Measurements from ENCODE around the gene DNHD1. TPM values are rescaled to one million over a fixed set of nuclear protein-coding genes. Genes with fewer than 3 reads are reported as not detected.

Gene DNHD1
- total RNA-seq, 1 donor from 2014 or later: 4.7 TPM

DNA sequence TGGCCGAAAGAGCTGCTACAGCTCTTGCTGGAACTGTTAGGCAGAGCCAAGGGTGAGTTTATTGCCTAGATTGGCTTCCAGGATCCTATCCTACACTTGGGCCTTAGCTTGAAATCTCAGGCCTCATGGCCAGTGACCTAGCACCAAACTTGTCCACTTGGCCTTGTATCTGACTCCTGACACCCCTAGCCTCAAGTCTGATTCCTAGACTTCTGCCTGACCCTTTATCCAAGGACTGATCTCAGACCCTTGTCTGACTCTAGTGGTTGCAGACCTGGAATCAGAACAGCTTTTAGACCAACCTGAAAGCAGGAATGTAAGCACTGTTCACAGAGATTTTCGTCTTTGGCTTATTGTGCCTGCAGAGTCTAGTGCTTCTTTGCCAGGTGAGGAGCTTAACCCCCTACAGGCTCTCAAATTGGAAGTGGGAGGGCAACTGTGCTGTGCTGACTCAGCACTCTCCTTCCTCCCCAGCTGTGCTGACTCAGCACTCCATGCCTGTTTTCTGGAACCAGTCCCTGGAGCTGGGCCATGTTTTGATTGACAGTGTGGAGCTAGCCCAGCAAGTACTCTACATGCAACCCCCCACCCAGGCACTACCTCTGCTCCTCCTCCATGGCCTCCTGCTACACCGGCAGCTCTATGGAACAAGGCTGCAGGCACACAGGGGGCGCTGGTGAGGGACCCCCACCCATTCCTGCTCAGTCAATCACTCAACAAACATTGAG lies 71.3 kb downstream of the DNHD1 start:
- no peak overlapping the region for H3K4me3 ChIP-seq (ENCODE audit: low read length in 3 of 3)
- peaks cover 12 to 42% (median 39%) of the 10 kb centered on the region in 3 donors for H3K4me1 ChIP-seq (ENCODE audit: control insufficient read depth in 3 of 3, insufficient read depth in 3 of 3, low read length in 3 of 3)
- H3K36me3 ChIP-seq (ENCODE audit: control insufficient read depth in 3 of 3, insufficient read depth in 3 of 3, low read length in 3 of 3): peaks cover 2 to 12% (median 5%) of the 10 kb centered on the region in 3 donors
- H3K27me3 ChIP-seq (ENCODE audit: control insufficient read depth in 3 of 3, insufficient read depth in 3 of 3, low read length in 3 of 3): no peaks in the 10 kb centered on the region
- no peak overlapping the region for H3K9ac ChIP-seq (ENCODE audit: low read depth in 1 of 3, low read length in 3 of 3)
- peak overlapping the region; percentile 76 for H3K27ac ChIP-seq (ENCODE audit: low read depth, low read length)
- no peaks in the 10 kb centered on the region for H3K9me3 ChIP-seq (ENCODE audit: control insufficient read depth in 3 of 3, low read length in 3 of 3)

DNA sequence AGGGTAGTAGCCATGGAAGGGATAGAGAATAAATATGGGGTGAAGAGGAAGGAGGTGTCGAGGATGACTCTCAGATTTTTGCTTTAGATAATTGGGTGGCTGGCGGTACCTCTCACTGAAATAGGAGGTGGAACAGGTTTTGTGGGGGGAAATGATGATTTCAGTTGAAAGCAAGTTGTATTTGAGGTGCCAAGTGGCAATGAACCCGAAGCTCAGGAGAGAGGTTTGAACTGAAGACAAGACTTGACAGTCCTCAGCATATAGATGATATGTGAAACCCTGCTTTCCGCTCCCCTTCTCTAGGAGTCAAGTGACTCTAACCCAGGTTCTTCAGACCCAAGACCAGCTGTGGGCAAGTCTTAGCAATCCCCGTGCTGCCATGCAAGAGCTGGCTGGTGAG lies 72.6 kb downstream of the DNHD1 start:
- Histone ChIP-seq H3K9me3 (ENCODE audit: control insufficient read depth in 3 of 3, low read length in 3 of 3) (no peaks in the 10 kb centered on the region), H3K36me3 (ENCODE audit: control insufficient read depth in 3 of 3, insufficient read depth in 3 of 3, low read length in 3 of 3) (peaks cover 1 to 2% (median 2%) of the 10 kb centered on the region in 3 donors), H3K9ac (ENCODE audit: low read depth in 1 of 3, low read length in 3 of 3) (no peak overlapping the region), H3K4me3 (ENCODE audit: low read length in 3 of 3) (no peak overlapping the region), H3K27me3 (ENCODE audit: control insufficient read depth in 3 of 3, insufficient read depth in 3 of 3, low read length in 3 of 3) (no peaks in the 10 kb centered on the region), H3K27ac (ENCODE audit: low read depth, low read length) (no peak overlapping the region), H3K4me1 (ENCODE audit: control insufficient read depth in 3 of 3, insufficient read depth in 3 of 3, low read length in 3 of 3) (peaks cover 12 to 42% (median 39%) of the 10 kb centered on the region in 3 donors)

DNA sequence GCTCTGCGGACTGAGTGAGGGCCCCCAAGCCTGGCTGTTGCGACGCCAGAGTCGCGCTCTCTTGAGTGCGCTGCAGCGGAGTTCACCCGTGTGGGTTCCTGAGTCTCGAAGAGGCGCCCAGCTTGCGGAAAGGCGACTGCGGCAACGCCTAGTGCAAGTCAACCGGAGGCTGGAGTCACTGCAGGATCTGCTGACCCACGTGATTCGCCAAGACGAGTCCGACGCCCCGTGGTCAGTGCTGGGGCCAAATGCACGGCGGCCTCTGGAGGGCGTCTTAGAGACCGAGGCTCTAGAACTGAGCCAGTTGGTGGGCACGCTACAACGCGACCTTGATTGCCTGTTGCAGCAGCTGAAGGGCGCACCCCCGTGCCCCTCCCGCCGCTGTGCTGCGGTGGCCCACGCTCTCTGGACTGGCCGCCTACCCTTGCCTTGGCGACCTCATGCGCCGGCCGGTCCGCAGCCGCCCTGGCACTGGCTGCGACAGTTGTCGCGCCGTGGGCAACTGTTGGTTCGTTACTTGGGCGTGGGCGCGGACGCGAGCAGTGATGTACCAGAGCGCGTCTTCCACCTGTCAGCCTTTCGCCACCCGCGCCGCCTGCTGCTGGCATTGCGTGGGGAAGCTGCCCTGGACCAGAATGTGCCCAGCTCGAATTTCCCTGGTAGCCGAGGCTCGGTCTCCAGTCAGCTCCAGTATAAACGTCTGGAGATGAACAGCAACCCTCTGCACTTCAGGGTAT lies 73.8 kb downstream of the DNHD1 start:
- Histone ChIP-seq H3K27me3 (ENCODE audit: control insufficient read depth in 3 of 3, insufficient read depth in 3 of 3, low read length in 3 of 3) (no peaks in the 10 kb centered on the region), H3K9ac (ENCODE audit: low read depth in 1 of 3, low read length in 3 of 3) (peak overlapping the region in 1 of 3 donors; percentile 45), H3K9me3 (ENCODE audit: control insufficient read depth in 3 of 3, low read length in 3 of 3) (no peaks in the 10 kb centered on the region), H3K4me3 (ENCODE audit: low read length in 3 of 3) (peak overlapping the region in 2 of 3 donors; percentile 23 to 54), H3K36me3 (ENCODE audit: control insufficient read depth in 3 of 3, insufficient read depth in 3 of 3, low read length in 3 of 3) (peaks cover 0 to 2% (median 0%) of the 10 kb centered on the region in 3 donors), H3K4me1 (ENCODE audit: control insufficient read depth in 3 of 3, insufficient read depth in 3 of 3, low read length in 3 of 3) (peaks cover 12 to 42% (median 39%) of the 10 kb centered on the region in 3 donors), H3K27ac (ENCODE audit: low read depth, low read length) (no peak overlapping the region)

DNA sequence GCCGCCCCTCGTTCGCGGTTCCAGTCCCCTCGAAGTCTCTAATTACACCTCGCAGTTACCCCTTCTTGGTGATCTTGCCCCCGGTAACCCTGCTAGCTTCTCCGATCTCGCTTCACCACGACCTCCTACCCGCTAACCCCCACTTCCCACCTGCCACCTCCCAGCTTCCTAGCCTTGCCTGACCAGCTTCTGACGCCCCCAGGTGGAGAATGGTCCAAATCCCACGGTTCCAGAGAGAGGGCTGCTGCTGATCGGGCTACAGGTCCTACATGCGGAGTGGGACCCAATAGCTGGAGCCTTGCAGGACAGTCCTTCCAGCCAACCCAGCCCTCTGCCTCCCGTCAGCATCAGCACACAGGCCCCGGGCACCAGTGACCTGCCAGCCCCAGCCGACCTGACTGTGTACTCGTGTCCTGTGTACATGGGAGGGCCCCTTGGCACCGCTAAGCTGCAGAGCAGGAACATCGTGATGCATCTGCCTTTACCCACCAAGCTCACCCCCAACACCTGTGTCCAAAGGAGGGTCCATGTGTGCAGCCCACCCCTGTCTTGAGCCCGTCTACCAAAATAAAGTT lies 74.4 kb downstream of the DNHD1 start:
- no peak overlapping the region for H3K27ac ChIP-seq (ENCODE audit: low read depth, low read length)
- H3K27me3 ChIP-seq (ENCODE audit: control insufficient read depth in 3 of 3, insufficient read depth in 3 of 3, low read length in 3 of 3): no peaks in the 10 kb centered on the region
- no peak overlapping the region for H3K9ac ChIP-seq (ENCODE audit: low read depth in 1 of 3, low read length in 3 of 3)
- H3K36me3 ChIP-seq (ENCODE audit: control insufficient read depth in 3 of 3, insufficient read depth in 3 of 3, low read length in 3 of 3): peaks cover 0 to 2% (median 0%) of the 10 kb centered on the region in 3 donors
- no peaks in the 10 kb centered on the region for H3K9me3 ChIP-seq (ENCODE audit: control insufficient read depth in 3 of 3, low read length in 3 of 3)
- peaks cover 12 to 37% (median 36%) of the 10 kb centered on the region in 3 donors for H3K4me1 ChIP-seq (ENCODE audit: control insufficient read depth in 3 of 3, insufficient read depth in 3 of 3, low read length in 3 of 3)
- peak overlapping the region in 1 of 3 donors; percentile 54 for H3K4me3 ChIP-seq (ENCODE audit: low read length in 3 of 3)

DNA sequence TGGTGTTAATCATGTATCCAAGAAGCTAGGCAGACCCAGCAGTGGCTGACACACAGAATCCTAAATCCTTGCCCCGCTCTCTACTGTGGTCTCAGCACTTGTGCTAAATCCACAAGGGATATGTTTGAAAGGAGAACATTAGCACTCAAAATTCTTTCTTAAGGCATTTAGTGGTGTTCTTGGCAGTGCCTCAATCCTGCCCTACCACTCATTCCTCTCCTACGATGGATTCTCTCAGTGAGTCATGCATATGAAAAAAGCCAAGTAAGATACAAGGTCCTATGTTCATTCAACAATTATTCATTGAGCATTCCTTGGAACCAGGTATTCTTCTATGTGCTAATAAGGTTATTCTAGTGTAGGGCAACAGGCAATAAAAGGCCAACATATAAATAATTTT lies 75.1 kb downstream of the DNHD1 start:
- Histone ChIP-seq H3K4me3 (ENCODE audit: low read length in 3 of 3) (no peak overlapping the region), H3K9ac (ENCODE audit: low read depth in 1 of 3, low read length in 3 of 3) (no peak overlapping the region), H3K27ac (ENCODE audit: low read depth, low read length) (no peak overlapping the region)

DNA sequence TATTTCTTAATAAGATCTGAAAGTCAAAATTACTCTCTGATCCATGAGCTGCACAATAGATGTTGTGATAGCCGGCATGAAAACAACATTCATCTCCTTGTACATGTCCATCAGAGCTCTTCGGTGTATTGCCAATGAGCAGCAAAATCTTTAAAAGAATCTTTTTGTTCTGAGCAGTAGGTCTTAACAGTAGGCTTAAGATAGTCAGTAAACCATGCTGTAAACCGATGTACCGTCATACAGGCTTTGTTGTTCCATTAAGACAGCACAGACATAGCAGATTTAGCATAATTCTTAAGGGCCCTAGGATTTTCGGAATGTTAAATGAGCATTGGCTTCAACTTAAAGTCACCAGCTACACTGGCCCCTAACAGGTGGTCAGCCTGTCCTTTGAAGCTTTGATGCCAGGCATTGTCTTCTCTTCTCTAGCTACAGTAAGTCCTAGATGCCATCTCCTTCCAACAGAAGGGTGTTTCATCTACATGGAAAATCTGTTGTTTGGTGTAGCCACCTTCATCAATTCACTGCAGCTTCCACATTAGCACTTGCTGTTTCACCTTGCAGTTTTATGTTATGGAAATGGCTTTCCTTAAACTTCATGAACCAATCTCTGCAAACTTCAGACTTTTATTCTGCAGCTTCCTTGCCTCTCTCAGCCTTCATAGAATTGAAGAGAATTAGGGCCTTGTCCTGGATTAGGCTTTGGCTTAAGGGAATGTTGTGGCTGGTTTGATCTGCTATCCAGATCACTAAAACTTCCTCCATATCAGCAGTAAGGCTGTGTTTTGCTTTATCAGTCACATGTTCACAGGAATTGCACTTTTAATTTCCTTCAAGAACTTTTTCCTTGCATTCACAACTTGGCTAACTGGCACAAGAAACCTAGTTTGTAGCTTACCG lies 78.0 kb downstream of the DNHD1 start:
- peaks cover 3 to 25% (median 18%) of the 10 kb centered on the region in 3 donors for H3K4me1 ChIP-seq (ENCODE audit: control insufficient read depth in 3 of 3, insufficient read depth in 3 of 3, low read length in 3 of 3)
- H3K9ac ChIP-seq (ENCODE audit: low read depth in 1 of 3, low read length in 3 of 3): no peak overlapping the region
- H3K4me3 ChIP-seq (ENCODE audit: low read length in 3 of 3): no peak overlapping the region
- no peaks in the 10 kb centered on the region for H3K9me3 ChIP-seq (ENCODE audit: control insufficient read depth in 3 of 3, low read length in 3 of 3)
- H3K36me3 ChIP-seq (ENCODE audit: control insufficient read depth in 3 of 3, insufficient read depth in 3 of 3, low read length in 3 of 3): peaks cover 0 to 4% (median 2%) of the 10 kb centered on the region in 3 donors
- H3K27ac ChIP-seq (ENCODE audit: low read depth, low read length): no peak overlapping the region
- H3K27me3 ChIP-seq (ENCODE audit: control insufficient read depth in 3 of 3, insufficient read depth in 3 of 3, low read length in 3 of 3): no peaks in the 10 kb centered on the region

More for the DNA sequence above, 75.1 kb downstream of the DNHD1 start:
- H3K9me3 ChIP-seq (ENCODE audit: control insufficient read depth in 3 of 3, low read length in 3 of 3): no peaks in the 10 kb centered on the region
- peaks cover 12 to 36% (median 33%) of the 10 kb centered on the region in 3 donors for H3K4me1 ChIP-seq (ENCODE audit: control insufficient read depth in 3 of 3, insufficient read depth in 3 of 3, low read length in 3 of 3)
- no peaks in the 10 kb centered on the region for H3K27me3 ChIP-seq (ENCODE audit: control insufficient read depth in 3 of 3, insufficient read depth in 3 of 3, low read length in 3 of 3)
- H3K36me3 ChIP-seq (ENCODE audit: control insufficient read depth in 3 of 3, insufficient read depth in 3 of 3, low read length in 3 of 3): peaks cover 0 to 2% (median 0%) of the 10 kb centered on the region in 3 donors

DNA sequence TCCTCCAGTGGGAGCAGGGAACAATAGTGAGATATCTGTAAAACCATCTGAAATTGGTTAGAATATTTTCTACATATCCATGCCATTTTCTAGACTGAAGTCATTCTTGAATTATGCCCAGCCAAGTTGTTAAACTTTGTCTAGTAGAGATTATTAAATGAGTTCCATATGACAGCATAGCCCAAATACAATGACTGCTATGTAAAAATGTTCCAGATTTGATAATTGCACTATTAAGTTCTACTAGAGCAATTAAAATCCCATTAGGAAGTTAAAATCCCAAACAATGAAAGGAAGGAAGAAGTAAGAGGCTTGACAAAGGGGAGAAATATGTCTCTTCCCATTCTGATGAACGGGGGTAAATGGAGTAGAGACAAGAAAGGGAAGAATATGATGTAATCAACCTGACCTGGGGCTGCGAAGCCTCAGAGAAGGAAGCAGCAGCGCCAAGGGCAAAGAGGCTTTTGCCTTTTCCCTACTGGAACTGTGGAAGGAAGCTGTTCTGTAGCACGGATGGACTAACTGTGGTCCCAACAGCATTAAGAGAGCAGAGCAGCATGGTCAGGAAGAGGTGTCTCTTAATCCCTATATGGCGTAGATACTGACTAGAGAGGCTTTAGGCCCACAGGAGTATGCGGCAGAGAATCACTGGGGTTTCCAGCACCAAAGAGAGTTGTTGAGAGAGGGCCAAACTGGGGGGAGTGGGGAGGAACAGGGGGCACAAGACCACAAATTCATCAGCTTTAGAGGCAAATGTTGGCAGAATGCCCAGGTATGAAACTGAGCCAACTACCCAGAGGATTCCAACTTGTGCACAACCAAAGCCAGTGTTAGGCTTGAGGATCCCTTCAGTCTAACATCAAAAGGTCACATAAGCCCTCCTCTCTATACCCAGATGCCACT lies 79.6 kb downstream of the DNHD1 start:
- Histone ChIP-seq H3K27ac (ENCODE audit: low read depth, low read length) (peak overlapping the region; percentile 9), H3K4me3 (ENCODE audit: low read length in 3 of 3) (no peak overlapping the region), H3K9me3 (ENCODE audit: control insufficient read depth in 3 of 3, low read length in 3 of 3) (no peaks in the 10 kb centered on the region), H3K27me3 (ENCODE audit: control insufficient read depth in 3 of 3, insufficient read depth in 3 of 3, low read length in 3 of 3) (no peaks in the 10 kb centered on the region), H3K9ac (ENCODE audit: low read depth in 1 of 3, low read length in 3 of 3) (no peak overlapping the region), H3K4me1 (ENCODE audit: control insufficient read depth in 3 of 3, insufficient read depth in 3 of 3, low read length in 3 of 3) (peaks cover 0 to 15% (median 7%) of the 10 kb centered on the region in 3 donors), H3K36me3 (ENCODE audit: control insufficient read depth in 3 of 3, insufficient read depth in 3 of 3, low read length in 3 of 3) (peaks cover 0 to 8% (median 0%) of the 10 kb centered on the region in 3 donors)

DNA sequence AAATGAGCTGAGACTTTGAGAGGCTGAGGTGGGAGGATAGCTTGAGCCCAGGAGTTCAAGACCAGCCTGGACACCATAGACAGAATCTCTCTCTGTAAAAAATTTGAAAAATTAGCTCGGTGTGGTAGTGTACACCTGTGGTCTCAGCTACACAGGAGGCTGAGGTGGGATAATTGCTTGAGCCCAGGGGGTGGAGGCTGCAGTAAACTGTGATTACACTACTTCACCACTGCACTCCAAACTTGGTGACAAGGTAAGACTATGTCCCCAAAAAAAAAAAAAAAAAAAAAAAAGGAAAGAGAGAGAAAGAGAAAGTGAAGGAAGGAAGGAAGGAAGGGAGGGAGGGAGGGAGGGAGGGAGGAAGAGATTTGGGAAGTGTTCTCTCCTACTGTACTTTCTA lies 81.1 kb downstream of the DNHD1 start:
- Histone ChIP-seq H3K9me3 (ENCODE audit: control insufficient read depth in 3 of 3, low read length in 3 of 3) (no peaks in the 10 kb centered on the region), H3K4me3 (ENCODE audit: low read length in 3 of 3) (no peak overlapping the region), H3K36me3 (ENCODE audit: control insufficient read depth in 3 of 3, insufficient read depth in 3 of 3, low read length in 3 of 3) (peaks cover 0 to 8% (median 0%) of the 10 kb centered on the region in 3 donors), H3K9ac (ENCODE audit: low read depth in 1 of 3, low read length in 3 of 3) (no peak overlapping the region), H3K27me3 (ENCODE audit: control insufficient read depth in 3 of 3, insufficient read depth in 3 of 3, low read length in 3 of 3) (no peaks in the 10 kb centered on the region), H3K27ac (ENCODE audit: low read depth, low read length) (no peak overlapping the region), H3K4me1 (ENCODE audit: control insufficient read depth in 3 of 3, insufficient read depth in 3 of 3, low read length in 3 of 3) (peaks cover 0 to 14% (median 6%) of the 10 kb centered on the region in 3 donors)
